HG02642 (cell line): ENCODE results near the gene TBC1D17.

Source experiments
- ATAC-seq: cut with Tn5 transposase; IDR thresholded peaks from one replicate; pipeline ENCODE4 v1.9.1; 2021; ENCODE audit warnings: mild to moderate bottlenecking; ENCODE audit not compliant: unreplicated experiment, poor library complexity

TBC1D17 gene

DNA sequence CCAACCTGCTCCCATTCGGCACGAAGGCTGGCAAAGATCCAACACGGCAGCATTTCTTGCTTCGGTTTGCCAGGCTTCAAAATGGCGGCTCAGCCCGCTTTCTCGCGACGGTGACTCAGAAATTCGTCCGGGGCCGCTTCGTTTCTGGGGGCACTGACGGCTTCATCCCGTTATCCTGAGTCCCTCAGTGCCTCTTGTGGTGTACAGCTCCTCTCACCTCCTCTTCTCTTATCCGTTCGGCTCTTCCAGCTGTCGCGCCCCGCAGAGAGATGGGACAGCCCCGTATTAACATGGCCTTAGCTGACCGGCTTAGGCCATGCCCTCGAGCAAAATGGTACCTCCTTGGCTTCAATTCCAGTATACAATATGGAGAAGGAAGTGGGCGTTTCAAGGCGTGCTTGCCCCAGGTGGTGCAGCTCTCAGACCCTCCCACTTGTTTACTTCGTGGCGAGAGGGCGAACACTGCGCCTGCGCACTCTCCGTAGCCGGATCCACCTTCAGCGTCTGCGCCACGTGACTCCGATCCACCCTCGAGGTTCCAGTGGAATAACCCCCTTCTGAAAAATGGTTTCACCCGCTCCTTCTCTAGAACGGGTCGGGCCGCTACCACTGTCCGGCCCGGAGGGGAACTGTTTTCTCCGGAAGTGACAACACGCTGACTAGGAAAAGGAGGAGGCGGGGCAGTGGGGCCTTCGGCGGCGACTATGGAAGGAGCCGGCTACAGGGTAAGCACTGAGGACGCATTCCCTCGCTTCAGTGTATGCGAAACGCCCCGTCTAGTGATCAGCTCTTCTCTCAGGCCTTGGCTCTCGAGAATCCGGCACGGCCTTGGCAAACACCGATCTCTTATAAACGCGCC lies at the start of gene TBC1D17, which contains the start of gene AKT1S1:
Gene TBC1D17 (plus strand): TSS at position 683 of the 859 bp plus-strand sequence. CDS start 22 bp downstream, at position 705.
Gene AKT1S1 (minus strand): TSS at position 336 of the 859 bp plus-strand sequence. CDS start 4,060 bp downstream, outside the sequence.
- peak; percentile 61 for ATAC-seq

DNA sequence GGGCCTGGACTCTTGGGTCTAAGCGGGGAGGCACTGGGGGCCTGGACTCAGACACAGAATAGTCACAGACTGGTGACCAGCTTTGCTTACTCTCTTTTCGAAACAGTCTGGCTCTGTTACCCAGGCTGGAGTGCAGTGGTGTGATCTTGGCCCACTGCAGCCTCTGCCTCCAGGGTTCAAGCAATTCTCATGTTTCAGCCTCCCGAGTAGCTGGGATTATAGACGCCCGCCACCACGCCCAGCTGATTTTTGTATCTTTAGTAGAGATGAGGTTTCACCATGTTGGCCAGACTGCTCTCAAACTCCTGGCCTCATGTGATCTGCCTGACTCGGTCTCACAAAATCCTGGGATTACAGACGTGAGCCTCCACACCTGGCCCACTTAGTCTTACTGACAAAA lies 48.3 kb upstream of the TBC1D17 start:
- no peak for ATAC-seq

DNA sequence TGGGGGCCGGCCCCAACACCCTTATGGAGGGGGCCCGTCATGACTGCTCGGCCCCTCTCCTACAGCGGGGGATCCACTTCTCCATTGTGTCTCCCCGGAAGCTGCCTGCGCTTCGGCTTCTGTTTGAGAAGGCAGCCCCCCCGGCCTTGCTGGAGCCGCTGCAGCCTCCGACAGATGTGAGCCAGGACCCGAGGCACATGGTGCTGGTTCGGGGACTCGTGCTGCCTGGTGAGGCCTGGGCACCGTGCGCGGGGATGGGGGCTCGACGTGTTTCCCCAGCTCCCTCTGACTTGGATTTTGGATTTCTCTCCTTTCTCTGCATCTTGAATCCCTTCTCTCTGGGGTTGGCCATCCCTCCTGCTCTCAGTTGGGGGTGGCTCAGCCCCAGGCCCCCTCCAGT lies 47.8 kb upstream of the TBC1D17 start:
- no peak for ATAC-seq

DNA sequence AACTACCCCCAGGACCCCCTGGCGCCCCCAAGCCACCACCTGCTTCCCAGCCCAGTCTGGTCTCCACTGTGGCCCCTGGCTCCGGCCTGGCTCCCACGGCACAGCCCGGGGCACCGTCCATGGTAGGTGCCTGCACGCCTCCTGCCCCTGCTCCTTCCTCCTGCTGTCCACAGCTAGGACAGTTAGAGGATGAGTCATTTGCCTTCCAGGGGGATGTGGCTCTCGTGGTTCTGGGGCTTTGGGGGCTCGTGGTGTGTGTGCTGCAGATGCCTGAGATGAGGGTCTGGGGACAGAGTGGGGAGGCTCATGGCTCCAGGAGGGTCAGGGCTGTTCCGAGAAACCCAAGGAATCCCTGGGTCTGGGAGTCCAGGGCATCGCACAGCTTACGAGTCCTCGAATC lies 46.7 kb upstream of the TBC1D17 start:
- no peak for ATAC-seq

DNA sequence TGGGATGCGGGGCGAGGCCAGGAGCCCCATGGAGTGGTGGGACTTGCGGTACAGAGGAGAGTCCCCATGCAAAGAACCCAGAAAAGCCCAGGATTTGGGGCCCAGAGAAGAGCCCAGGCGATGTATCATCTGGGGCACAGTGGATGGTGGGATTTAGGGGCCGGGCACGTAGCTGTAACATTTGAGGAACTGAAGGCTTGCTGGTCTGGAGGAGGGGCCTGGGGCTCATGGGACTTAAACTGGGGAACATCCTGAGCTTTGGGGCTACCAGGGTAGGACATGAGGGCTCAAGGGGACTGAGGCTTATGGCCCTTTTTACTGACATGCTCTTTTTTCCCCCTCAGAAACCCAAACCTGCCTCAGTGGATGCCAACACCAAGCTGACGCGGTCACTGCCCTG lies 45.9 kb upstream of the TBC1D17 start:
- no peak for ATAC-seq

DNA sequence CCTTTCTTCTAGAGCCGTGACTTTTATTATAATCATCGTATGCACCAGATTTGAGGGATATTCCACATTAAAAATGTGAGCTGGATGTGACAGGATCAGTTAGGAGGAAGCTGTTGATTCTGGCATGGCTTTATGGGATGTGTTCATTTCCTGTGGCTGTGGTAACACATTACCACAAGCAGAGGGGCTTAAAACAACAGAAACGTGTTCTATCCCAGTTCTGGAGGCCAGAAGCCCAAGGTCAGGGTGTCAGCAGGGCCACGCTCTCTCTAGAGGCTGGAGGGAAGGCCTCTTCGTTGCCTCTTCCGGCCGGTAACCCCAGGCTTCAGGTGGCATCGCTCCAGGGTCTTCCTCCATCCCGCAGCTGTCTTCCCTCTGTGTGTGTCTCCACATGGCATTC lies 44.9 kb upstream of the TBC1D17 start:
- no peak for ATAC-seq

DNA sequence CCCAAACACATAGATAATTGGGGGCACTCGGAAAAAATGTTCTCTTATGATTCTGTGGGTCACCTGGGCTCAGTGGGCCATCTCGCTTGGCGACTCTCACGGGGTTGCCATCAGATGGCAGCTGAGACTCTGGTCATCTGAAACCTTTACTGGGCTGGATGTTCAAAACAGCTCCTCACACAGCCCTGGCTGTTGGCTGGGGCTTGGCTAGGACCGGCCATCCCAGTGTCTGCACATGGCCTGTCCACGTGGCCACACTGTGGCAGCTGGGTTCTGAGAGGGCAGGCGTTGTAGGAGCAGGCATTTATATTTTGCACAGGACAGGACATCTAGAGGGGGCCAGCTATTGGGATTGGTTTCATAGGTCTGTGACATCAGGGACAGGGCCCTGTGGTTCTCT lies 43.9 kb upstream of the TBC1D17 start:
- ATAC-seq, result no peak

DNA sequence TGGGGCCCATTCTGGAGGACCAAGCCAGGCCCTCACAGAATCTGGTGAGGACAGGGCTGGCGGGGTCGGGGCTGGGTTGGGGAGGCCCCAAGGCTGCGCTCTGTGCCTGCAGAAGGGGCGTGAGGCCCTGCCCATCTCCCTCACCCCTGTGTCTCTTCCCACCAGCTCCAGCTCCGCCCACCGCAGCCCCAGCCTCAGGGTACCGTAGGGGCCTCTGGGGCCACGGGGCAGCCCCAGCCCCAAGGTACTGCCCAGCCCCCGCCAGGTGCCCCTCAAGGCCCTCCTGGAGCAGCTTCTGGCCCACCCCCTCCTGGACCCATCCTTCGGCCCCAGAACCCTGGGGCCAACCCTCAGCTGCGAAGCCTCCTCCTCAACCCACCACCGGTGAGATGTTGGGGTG lies 41.9 kb upstream of the TBC1D17 start:
- no peak for ATAC-seq

DNA sequence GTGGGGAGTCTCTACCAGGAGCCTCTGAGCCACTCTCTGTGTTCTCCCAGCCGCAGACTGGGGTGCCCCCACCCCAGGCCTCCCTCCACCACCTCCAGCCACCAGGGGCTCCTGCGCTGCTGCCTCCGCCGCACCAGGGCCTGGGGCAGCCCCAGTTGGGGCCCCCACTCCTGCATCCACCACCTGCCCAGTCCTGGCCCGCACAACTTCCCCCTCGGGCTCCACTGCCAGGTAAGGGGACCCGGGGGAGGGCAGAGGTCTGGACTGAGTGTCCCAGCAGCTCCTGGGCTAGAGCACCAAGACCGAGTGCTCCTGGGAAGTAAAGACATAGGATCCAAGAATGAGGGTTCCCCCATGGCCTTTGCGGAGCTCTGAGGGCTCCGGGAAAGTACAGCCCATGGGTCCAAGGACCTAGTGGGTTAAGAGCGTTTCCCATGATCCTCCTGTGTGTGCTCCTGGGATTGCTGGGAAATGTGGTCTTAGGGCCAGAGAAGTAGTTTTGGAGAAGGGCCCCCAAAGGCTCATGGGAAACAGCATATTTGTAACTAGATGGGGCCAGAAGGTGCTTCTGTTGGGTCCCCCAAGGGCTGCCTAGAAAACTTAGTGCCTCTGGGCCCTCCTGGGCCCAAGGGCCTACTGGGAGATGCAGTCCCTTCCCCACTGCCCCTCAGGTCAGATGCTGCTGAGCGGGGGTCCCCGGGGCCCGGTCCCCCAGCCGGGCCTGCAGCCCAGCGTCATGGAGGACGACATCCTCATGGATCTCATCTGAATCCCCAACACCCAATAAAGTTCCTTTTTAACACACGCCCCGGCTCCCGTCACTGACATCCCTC lies 41.1 kb upstream of the TBC1D17 start:
- ATAC-seq, result no peak

DNA sequence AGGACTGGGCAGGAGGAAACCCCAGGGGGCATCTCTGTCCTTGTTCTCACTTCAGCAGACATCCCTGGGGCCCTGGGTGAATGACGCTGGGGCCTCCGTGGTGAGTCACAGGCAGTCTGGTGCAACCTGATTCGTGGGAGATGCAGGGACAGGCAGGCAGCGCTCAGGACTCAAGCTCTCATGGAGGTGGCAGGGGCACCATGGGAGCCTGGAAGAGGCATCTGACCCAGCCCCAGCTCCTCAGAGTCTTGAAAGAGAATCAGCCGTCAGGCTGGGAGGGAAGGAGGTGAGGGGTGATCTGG lies 40.5 kb upstream of the TBC1D17 start:
- no peak for ATAC-seq

DNA sequence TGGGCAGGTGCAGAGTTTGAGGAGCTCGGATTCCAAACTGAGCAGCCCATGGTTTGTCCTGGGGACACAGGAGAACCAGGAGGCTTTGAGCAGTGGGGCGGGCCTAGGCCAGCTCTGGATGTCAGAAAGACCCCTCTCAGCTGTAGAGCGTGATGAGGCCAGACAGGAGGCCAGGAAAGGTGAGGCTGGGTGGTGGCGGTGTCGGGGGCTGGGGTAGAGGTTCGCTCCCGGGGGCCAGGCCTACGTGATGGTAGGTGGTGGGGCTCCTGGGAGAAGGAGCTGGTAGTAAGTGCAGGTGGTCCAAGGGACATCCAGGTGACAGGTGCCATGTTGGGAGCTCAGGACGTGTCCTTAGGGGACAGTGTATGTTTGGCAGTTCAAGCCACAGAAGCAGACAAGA lies 40.1 kb upstream of the TBC1D17 start:
- ATAC-seq, result no peak

DNA sequence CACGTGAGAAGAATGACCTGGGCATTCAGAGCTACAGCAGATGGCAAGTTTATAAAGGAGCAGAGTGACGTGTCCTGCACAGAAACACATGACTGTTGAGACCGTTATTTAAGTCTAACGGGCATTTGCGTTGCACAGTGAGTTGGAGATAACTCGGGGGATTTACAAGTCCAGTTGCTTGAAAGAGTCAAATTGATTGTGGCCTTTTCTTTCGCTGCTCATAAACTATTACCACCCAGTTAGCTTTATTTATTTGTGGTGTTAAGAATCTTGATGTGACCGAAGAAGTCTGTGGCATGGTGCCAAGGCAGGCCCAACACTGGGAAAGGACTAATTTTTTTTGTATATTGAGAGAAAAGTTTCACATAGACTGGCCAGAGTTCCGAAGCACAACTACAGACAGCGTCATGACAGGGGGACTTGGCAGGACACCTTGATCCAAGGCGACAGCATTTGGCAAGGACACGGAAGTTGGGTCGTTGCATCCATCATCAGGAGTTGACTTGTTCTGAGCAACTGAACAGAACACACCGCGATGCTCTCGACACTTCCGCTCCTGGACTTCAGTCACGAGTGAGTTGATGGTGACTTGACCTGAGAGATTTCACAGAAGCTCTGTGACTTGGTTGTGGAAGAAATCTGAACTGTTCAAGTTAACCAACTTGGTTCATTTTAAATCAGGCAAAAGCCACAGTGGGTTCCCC lies 38.5 kb upstream of the TBC1D17 start:
- ATAC-seq, result no peak

DNA sequence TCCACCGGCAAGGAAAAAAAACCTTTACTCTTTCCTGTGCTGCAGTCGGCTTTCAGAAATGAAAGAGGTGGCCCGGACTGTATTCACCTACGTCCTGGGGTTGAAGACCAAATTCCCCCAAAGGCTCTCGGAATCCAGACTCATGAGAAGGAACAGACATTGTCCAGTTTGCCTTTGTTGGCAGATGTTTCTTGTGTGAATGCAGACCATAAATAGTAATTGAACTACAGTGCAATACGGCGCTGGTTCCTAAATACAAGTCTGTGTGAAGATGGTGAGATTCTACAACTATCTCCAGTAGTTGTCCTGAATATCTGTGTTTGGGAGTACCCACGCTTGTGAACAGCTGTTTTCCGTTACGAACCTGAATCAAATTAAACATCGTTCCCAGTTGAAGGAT lies 37.8 kb upstream of the TBC1D17 start:
- no peak for ATAC-seq

DNA sequence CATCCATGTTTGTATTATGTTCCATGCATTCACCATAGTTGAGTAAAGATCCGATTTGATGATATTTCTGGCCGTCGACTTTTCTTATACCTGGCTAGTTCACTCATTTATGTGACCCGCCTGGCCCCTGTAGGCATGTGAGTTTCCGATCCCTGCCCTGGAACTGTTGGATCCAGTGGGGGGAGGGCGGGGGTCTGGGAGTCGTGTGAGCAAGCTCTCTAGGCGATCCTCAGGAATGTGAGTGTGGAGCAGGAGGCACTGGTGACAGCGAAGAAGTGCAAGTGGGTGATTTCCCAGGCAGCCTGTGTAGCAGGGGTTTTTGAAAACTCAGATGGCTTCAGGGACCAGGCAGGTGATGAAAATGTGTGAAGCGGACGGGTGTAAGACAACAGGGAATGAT lies 37.2 kb upstream of the TBC1D17 start:
- no peak for ATAC-seq

DNA sequence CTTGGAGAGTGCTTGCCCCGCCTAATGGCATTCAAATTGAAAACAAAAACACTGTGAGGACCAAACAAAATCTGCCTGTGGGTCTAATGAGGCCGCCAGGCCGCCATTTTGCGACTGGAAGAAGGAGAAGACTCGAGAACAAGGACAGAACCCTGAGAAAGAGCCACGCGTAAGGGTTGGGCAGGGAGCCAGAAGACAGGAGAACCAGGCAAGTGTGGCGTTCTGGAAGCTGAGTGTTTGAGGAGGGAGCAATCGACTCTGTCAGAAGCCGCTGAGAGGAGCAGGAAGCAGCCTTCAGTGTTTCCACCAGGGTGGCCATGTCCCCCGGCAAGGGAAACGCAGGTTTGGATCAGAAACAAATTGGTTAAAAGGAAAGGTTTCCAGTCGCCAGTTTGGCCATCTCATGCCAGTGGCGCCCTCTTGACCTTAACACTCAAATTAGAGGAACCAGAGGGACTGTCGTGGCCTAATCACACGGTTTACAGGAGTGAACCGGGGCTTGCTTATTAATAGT lies 36.7 kb upstream of the TBC1D17 start:
- ATAC-seq, result no peak

DNA sequence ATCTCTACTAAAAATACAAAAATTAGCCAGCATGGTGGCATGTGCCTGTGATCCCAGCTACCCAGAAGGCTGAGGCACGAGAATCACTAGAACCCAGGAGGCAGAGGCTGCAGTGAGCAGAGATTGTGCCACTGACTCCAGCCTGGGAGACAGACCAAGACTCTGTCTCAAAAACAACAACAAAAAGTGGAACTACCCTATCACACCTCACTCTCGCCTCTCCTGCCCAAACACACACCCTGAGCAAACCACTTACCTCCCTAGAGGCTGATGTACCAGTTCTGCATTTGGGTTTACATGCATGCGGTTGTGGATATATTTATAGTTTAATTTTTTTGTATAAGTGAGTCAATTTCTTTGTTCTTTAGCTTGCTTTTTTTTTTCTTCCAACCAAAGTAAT lies 34.2 kb upstream of the TBC1D17 start:
- no peak for ATAC-seq

DNA sequence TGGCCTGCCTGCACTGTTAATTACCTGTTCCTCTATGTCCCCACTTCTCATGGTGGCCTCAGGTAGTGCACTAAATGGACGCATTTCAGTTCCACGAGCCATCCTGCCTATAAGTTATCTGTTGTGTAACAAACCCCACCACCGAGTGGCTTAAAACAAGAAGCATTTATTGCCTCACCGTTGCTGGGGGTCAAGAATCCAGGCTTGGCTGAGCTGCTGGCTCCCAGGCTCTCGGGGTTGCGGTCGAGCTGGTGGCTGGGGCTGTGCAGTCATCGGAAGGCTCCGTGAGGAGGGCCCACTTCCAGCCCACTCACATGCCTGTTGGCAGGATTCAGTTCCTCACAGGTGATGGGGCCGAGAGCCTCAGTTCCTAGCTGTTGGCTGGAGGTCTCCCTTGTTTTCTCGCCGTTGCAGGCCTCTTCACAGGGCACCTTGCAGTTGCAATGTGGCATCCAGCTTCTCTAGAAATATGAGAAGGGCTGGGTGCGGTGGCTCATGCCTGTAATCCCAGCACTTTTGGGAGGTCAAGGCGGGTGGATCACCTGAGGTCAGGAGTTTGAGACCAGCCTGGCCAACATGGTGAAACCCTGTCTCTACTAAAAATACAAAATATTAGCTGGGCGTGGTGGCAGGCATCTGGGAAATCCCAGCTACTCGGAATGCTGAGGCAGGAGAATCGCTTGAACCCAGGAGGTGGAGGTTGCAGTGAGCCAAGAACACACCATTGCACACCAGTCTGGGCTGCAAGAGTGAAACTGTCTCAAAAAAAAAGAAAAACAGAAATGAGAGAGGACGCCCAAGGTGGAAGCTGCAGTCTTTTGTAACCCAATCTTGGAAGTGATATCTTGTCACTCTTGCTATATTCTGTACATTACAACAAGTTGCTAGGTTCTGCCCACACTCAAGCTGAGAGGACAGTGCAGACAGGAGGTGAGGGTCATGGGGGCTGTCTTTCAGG lies 33.1 kb upstream of the TBC1D17 start:
- ATAC-seq, result no peak

DNA sequence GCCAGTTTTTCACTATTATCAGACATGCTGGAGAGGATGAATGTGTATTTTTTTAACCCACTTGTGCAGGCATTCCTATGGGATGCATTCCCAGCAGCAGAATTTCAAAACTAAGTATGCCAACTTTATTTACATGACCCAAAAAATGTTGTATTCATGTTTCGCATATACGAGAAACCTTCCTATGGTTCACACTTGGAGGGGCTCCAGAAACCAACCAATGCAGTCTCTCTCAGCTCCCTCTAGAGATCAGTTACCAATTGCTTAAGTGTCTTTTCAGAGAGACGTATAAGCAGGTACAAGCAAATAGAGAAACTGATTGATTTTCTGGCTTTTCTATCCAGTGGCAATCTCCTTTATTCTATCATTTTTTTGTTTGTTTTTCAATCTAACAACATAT lies 32.1 kb upstream of the TBC1D17 start:
- ATAC-seq, result no peak

DNA sequence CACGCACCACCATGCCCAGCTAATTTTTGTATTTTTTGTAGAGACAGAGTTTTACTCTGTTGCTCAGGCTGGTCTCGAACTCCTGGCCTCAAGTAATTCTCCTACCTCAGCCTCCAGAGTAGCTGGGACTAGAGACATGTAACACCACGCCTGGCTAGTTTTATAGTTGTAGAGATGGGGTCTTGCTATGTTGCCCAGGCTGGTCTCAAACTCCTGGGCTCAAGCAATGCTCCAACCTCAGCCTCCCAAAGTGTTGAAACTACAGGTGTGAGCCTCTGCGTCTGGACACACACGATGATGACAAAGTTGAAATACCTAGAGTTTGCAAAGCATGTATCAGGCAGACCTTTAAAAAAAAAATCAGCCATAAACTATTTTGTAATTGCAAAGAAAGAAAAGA lies 31.1 kb upstream of the TBC1D17 start:
- ATAC-seq, result no peak
